Esophagus (tissue), 2 donors: ENCODE data around the gene NACC1. TPM values are rescaled to one million over a fixed set of nuclear protein-coding genes. Genes with fewer than 3 reads are reported as not detected.

Source experiments
- H3K27ac ChIP-seq, 2 donors: one replicate each; pipeline ENCODE4 v1.5.1; 2013; ENCODE audit warnings: low read depth in 2 of 2, mild to moderate bottlenecking in 2 of 2, inconsistent platforms in 1 of 2, low read length in 1 of 2, moderate library complexity in 1 of 2
- H3K27me3 ChIP-seq, 2 donors: one replicate each; pipeline ENCODE4 v1.6.1; 2013; ENCODE audit warnings: low read length in 2 of 2, control low read depth in 1 of 2, mild to moderate bottlenecking in 1 of 2; ENCODE audit not compliant: insufficient read depth in 2 of 2, control insufficient read depth in 1 of 2
- H3K36me3 ChIP-seq, 2 donors: one replicate each; pipeline ENCODE4 v1.6.1; 2013; ENCODE audit warnings: low read length in 1 of 2; ENCODE audit not compliant: control insufficient read depth in 2 of 2, insufficient read depth in 2 of 2
- H3K4me1 ChIP-seq, 2 donors: one replicate each; pipeline ENCODE4 v1.6.1; 2013; ENCODE audit warnings: low read length in 1 of 2; ENCODE audit not compliant: control insufficient read depth in 2 of 2, insufficient read depth in 2 of 2
- H3K4me3 ChIP-seq, 2 donors: one replicate each; pipeline ENCODE4 v1.5.1; 2013; ENCODE audit warnings: low read length in 2 of 2, mild to moderate bottlenecking in 2 of 2, low read depth in 1 of 2, moderate library complexity in 1 of 2
- H3K9me3 ChIP-seq, 2 donors: one replicate each; pipeline ENCODE4 v1.6.1; 2013; ENCODE audit warnings: mild to moderate bottlenecking in 2 of 2, low read depth in 1 of 2, low read length in 1 of 2, moderate library complexity in 1 of 2; ENCODE audit not compliant: control insufficient read depth in 2 of 2, insufficient read depth in 1 of 2
- WGBS, 2 donors: extraction: QIAGEN DNeasy Blood & Tissue Kit; methylation state at CpG; one replicate each; pipeline ENCODE4 v1.1.7; 2013; 5-methylcytosine and 5-hydroxymethylcytosine counted together
- polyA plus RNA-seq, 2 donors: library from polyadenylated mRNA; stranded (reverse); fragments of 200-250 nt; gene quantifications; one replicate each; pipeline ENCODE4 v1.2.3, GENCODE V29; 2013
- donor health status: healthy with polysubstance abuse.
- donor health status: Bipolar disorder and iron deficiency.

The NACC1 gene
- polyA plus RNA-seq, 2 donors = 19.5 to 39.4 TPM

DNA sequence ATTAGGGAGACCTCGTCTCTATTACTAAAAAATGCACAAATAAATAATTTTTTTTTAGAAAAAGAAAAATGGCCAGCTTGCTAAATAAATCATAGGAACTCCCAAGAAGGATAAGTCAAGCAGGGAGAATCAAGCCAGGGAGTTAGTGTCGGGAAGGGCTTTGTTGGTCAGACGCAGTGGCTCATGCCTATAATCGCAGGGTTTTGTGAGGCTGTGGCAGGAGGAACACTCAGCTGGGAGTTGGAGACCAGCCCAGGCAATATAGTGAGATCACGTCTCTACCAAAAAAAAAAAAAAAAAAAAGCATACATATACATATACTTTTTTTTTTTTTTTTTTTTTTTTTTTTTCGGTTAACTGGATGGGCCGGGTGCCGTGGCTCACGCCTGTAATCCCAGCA, 9.0 kb downstream of the NACC1 start:
- Histone ChIP-seq H3K9me3 (no peaks in the 10 kb centered on the region), H3K4me1 (peaks cover 0 to 5% of the 10 kb centered on the region in 2 donors), H3K27me3 (no peaks in the 10 kb centered on the region), H3K27ac (no peak overlapping the region), H3K4me3 (no peak overlapping the region), H3K36me3 (peaks cover 3 to 6% of the 10 kb centered on the region in 2 donors)
- WGBS, 2 donors = 80 to 93% methylated on average over 8 to 9 of the region's 9 CpGs

- H3K4me3 ChIP-seq = no peak overlapping the region
- no peak overlapping the region for H3K27ac ChIP-seq
- 89% methylated on average over 6 of the region's 6 CpGs for WGBS, 2 donors
- no peaks in the 10 kb centered on the region for H3K27me3 ChIP-seq
- H3K4me1 ChIP-seq = peaks cover 0 to 5% of the 10 kb centered on the region in 2 donors
- H3K9me3 ChIP-seq = no peaks in the 10 kb centered on the region
- H3K36me3 ChIP-seq = peaks cover 3 to 6% of the 10 kb centered on the region in 2 donors
Measured at GRCh38 chr19:13127811-13128575, 9.9 kb downstream of the NACC1 start.

GRCh38 chr19:13128583-13128982, 10.5 kb downstream of the NACC1 start:
- Histone ChIP-seq H3K27ac (no peak overlapping the region), H3K4me3 (no peak overlapping the region), H3K27me3 (no peaks in the 10 kb centered on the region), H3K4me1 (peaks cover 0 to 5% of the 10 kb centered on the region in 2 donors), H3K9me3 (no peaks in the 10 kb centered on the region), H3K36me3 (peaks cover 3 to 6% of the 10 kb centered on the region in 2 donors)
- WGBS, 2 donors = 50 to 51% methylated on average over 1 of the region's 1 CpG

GRCh38 chr19:13129384-13129783, 11.3 kb downstream of the NACC1 start:
- Histone ChIP-seq H3K27me3 (no peaks in the 10 kb centered on the region), H3K27ac (no peak overlapping the region), H3K4me3 (no peak overlapping the region), H3K4me1 (peaks cover 0 to 5% of the 10 kb centered on the region in 2 donors), H3K9me3 (no peaks in the 10 kb centered on the region), H3K36me3 (peaks cover 3 to 6% of the 10 kb centered on the region in 2 donors)
- WGBS, 2 donors = 94% methylated on average over 9 of the region's 9 CpGs

DNA sequence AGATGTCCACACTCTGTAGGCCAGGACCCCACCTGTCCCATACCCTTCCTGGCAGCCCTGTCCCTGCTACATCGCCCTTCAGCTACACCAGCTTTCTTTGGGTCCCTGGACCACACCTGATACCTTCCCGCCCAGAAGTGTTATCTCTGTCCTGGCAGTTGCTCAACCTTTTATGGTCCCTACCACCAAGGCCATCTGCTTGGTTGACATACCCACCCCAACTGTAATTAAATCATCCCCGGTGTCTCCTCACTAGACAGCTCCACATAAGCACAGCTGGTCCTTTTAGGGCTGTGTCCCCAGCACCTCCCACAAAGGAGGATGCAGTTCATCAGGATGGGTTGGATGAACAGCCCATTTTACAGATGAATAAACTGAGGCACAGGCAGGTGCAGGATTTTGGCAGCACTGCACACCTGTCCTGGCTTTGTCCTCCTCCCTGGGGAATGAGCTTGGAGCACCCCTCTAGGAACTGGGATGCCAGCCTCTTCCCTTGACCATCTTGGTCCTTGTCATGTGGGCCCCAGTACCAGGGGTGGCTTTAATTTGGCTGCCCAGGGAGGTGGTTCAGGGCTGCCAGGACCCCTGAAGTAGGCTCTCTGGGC, 12.9 kb downstream of the NACC1 start:
- no peak overlapping the region for H3K27ac ChIP-seq
- WGBS, 2 donors = 83 to 96% methylated on average over 3 of the region's 3 CpGs

GRCh38 chr19:13132471-13133180, 14.6 kb downstream of the NACC1 start:
- WGBS, 2 donors = 77% methylated on average over 8 of the region's 8 CpGs
- Histone ChIP-seq H3K27ac (no peak overlapping the region), H3K27me3 (no peaks in the 10 kb centered on the region), H3K9me3 (no peaks in the 10 kb centered on the region), H3K4me3 (no peak overlapping the region), H3K36me3 (peaks cover 7 to 28% of the 10 kb centered on the region in 2 donors), H3K4me1 (peaks cover 0 to 2% of the 10 kb centered on the region in 2 donors)

More for the DNA sequence above, 12.9 kb downstream of the NACC1 start:
- H3K36me3 ChIP-seq = peaks cover 8 to 18% of the 10 kb centered on the region in 2 donors
- H3K4me3 ChIP-seq = no peak overlapping the region
- H3K9me3 ChIP-seq = no peaks in the 10 kb centered on the region
- peaks cover 0 to 5% of the 10 kb centered on the region in 2 donors for H3K4me1 ChIP-seq
- H3K27me3 ChIP-seq = no peaks in the 10 kb centered on the region

DNA sequence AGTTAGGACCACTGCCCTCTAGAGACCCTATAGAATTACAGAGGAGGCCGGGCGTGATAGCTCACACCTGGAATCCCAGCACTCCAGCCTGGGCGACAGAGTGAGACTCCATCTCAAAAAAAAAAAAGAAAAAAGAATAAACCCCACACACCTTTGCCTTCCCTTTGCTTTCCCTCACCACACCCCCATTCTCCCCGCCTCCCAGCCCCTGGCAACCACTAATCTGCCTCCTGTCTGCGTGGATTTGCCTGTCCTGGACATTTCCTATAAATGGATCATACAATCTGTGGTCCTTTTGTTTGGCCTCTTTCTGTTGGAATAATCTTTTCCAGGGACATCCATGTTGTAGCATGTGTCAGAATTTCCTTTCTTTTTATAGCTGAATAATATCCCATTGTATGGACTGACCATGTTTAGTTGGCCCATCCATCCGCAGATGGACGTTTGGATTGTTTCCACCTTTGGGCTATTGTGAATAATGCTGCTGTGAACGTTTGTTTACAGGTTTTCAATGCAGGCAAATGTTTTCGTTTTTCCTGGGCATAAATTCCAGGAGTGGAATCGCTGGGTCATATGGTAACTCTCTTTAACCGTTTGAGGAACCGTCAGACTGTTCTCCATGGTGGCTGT, 15.3 kb downstream of the NACC1 start:
- Histone ChIP-seq H3K9me3 (no peaks in the 10 kb centered on the region), H3K4me1 (peaks cover 0 to 2% of the 10 kb centered on the region in 2 donors), H3K4me3 (no peak overlapping the region), H3K27me3 (no peaks in the 10 kb centered on the region), H3K27ac (no peak overlapping the region), H3K36me3 (peaks cover 7 to 35% of the 10 kb centered on the region in 2 donors)
- WGBS, 2 donors = 70 to 72% methylated on average over 12 of the region's 12 CpGs

DNA sequence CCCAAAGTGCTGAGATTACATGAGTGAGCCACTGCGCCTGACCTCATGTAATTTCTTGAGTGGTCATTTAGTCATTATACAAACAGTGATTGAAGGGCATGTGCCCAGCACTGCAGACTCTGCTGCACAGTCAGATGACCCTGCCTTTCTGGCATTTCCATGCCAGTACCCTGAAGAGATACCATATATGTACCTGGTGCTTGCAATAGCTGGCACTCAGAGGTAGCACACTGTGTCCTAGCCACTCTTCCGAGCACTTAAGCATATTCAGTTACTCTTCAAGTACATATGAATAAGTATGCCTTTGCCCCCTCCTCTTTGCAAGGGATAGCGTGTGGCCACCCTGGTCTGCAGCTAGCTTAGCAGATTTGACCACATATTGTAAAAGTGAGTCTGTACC, 16.6 kb downstream of the NACC1 start:
- Histone ChIP-seq H3K27me3 (no peaks in the 10 kb centered on the region), H3K4me1 (no peaks in the 10 kb centered on the region), H3K36me3 (peaks cover 7 to 41% of the 10 kb centered on the region in 2 donors), H3K9me3 (no peaks in the 10 kb centered on the region), H3K4me3 (no peak overlapping the region), H3K27ac (no peak overlapping the region)
- 94% methylated on average over 3 of the region's 3 CpGs for WGBS, 2 donors
